K562 (cell line): ENCODE results near the gene DZIP1. TPM values are rescaled to one million over a fixed set of nuclear protein-coding genes. Genes with fewer than 3 reads are reported as not detected.
A peak's percentile ranks its signal among the peaks of the same experiment; 100 is the strongest.

Experiments used
- ATF1 ChIP-seq, 2 experiments: fragments of 450-650 bp in 1 of 2; IDR thresholded peaks; 2 replicates each; pipeline ENCODE4 v1.6.1; 2016; ENCODE audit warnings: missing compliant biosample characterization in 1 of 2, missing genetic modification characterization in 1 of 2
- BRD4 ChIP-seq: fragments of 200-600 bp; sonication (generic); IDR thresholded peaks from 2 replicates; pipeline ENCODE4 v1.6.1; 2017; ENCODE audit warnings: inconsistent platforms
- CBX2 ChIP-seq: fragments of 200-600 bp; sonication (generic); IDR thresholded peaks from one replicate; pipeline ENCODE4 v1.6.1; 2012; ENCODE audit warnings: mild to moderate bottlenecking, low read length, inconsistent platforms; ENCODE audit not compliant: insufficient read depth, poor library complexity, severe bottlenecking
- CTBP1 ChIP-seq: fragments of 450-650 bp; IDR thresholded peaks from 2 replicates; pipeline ENCODE4 v1.6.1; 2016; ENCODE audit warnings: borderline replicate concordance
- HDAC3 ChIP-seq: fragments of 450-650 bp; IDR thresholded peaks from 2 replicates; pipeline ENCODE4 v1.6.1; 2018; ENCODE audit warnings: borderline replicate concordance, mild to moderate bottlenecking, moderate library complexity; ENCODE audit not compliant: partially characterized antibody
- HLTF ChIP-seq: fragments of 450-650 bp; IDR thresholded peaks from 2 replicates; pipeline ENCODE4 v1.6.1; 2016
- HMGXB4 ChIP-seq: sonication (generic); formaldehyde crosslinking; IDR thresholded peaks from 2 replicates; pipeline ENCODE4 v1.8.1; 2023; ENCODE audit warnings: mild to moderate bottlenecking, missing genetic modification reagents
- HNRNPLL ChIP-seq: fragments of 200-400 bp; formaldehyde crosslinking; IDR thresholded peaks from 2 replicates; pipeline ENCODE4 v1.6.1; 2017; ENCODE audit warnings: low read length, low read depth, mild to moderate bottlenecking; ENCODE audit not compliant: poor library complexity, severe bottlenecking
- KAT2B ChIP-seq: IDR thresholded peaks from one replicate; pipeline ENCODE4 v1.6.1; 2012; ENCODE audit warnings: low read depth, mild to moderate bottlenecking, control low read depth, inconsistent platforms, low read length, moderate library complexity
- KAT8 ChIP-seq: fragments of 450-650 bp; IDR thresholded peaks from 2 replicates; pipeline ENCODE4 v1.6.1; 2016; ENCODE audit warnings: low read depth, mild to moderate bottlenecking
- MCM5 ChIP-seq: fragments of 450-650 bp; IDR thresholded peaks from 2 replicates; pipeline ENCODE4 v1.6.1; 2016; ENCODE audit warnings: low read depth
- MEIS2 ChIP-seq: fragments of 450-650 bp; IDR thresholded peaks from 2 replicates; pipeline ENCODE4 v1.6.1; 2014; ENCODE audit warnings: mild to moderate bottlenecking; ENCODE audit not compliant: partially characterized antibody
- NFIC ChIP-seq: fragments of 450-650 bp; IDR thresholded peaks from 2 replicates; pipeline ENCODE4 v1.6.1; 2017; ENCODE audit warnings: mild to moderate bottlenecking, inconsistent platforms
- NFRKB ChIP-seq: fragments of 450-650 bp; IDR thresholded peaks from 2 replicates; pipeline ENCODE4 v1.6.1; 2016; ENCODE audit warnings: low read depth
- NKRF ChIP-seq: fragments of 450-650 bp; IDR thresholded peaks from 2 replicates; pipeline ENCODE4 v1.6.1; 2016; ENCODE audit warnings: borderline replicate concordance
- PHB ChIP-seq: fragments of 250-450 bp; sonication (Bioruptor Pico); IDR thresholded peaks from 2 replicates; pipeline ENCODE4 v1.5.0; 2021
- SIN3B ChIP-seq: fragments of 450-650 bp; IDR thresholded peaks from 2 replicates; pipeline ENCODE4 v1.6.1; 2017; ENCODE audit warnings: low read depth, mild to moderate bottlenecking, moderate library complexity
- TBP ChIP-seq: optimal IDR thresholded peaks from 2 replicates; pipeline ENCODE3; 2011; ENCODE audit warnings: low read depth, low read length, improper control_type of control experiment
- TCF7L2 ChIP-seq: fragments of 150-350 bp; IDR thresholded peaks from 2 replicates; pipeline ENCODE4 v1.6.1; 2016; ENCODE audit warnings: low read depth, mild to moderate bottlenecking, low read length, moderate library complexity
- TFAM ChIP-seq: fragments of 250-450 bp; sonication (Bioruptor Pico); conservative IDR thresholded peaks from 2 replicates; pipeline ENCODE4 v1.5.0; 2021; ENCODE audit warnings: mild to moderate bottlenecking, moderate library complexity
- ZBTB12 ChIP-seq: fragments of 250-450 bp; sonication (Bioruptor Pico); IDR thresholded peaks from 2 replicates; pipeline ENCODE4 v1.4.0; 2020
- ZNF316 ChIP-seq: fragments of 450-650 bp; IDR thresholded peaks from 2 replicates; pipeline ENCODE4 v1.6.1; 2016
- ZNF436 ChIP-seq: fragments of 250-450, 450-650 bp; sonication (Bioruptor Pico); formaldehyde crosslinking; IDR thresholded peaks from 2 replicates; pipeline ENCODE4 v1.7.0; 2020; ENCODE audit warnings: mild to moderate bottlenecking
- ZNF740 ChIP-seq, 3 experiments: fragments of 200-800 bp in 1 of 3; sonication (Bioruptor generic) in 1 of 3; sonication (generic) in 1 of 3; formaldehyde crosslinking in 1 of 3; IDR thresholded peaks; 2 replicates each; pipeline versions ENCODE4 v1.6.1 to v1.8.0; 2016 to 2022; ENCODE audit warnings: mild to moderate bottlenecking in 2 of 3, missing compliant biosample characterization in 2 of 3, missing genetic modification characterization in 2 of 3, missing genetic modification reagents in 1 of 3
- polyA plus RNA-seq, 8 experiments: library from polyadenylated mRNA; depleted of rRNA in 4 of 8; stranded (reverse) in 5 of 8; unstranded in 3 of 8; fragments of >200 nt; fragmentation: Nextera tagmentation in 2 of 8; fragmentation: Illumina TruSeq in 1 of 8; extraction: Ambion mirVana in 2 of 8; extraction: Trizol in 1 of 8; gene quantifications; 2 replicates each; pipeline versions ENCODE4 v1.2.1 to v1.2.3, GENCODE V29; 2011 to 2014; ENCODE audit warnings: inconsistent platforms in 1 of 8, missing spikeins in 1 of 8
- total RNA-seq, 7 experiments: library from RNA; depleted of rRNA in 6 of 7; stranded (reverse); fragments of >200 nt in 6 of 7; fragmentation: Illumina TruSeq in 2 of 7; extraction: Trizol in 2 of 7; gene quantifications; 2 replicates each; pipeline versions ENCODE4 v1.2.1 to v1.2.3, GENCODE V29; 2011 to 2021; ENCODE audit warnings: low replicate concordance in 1 of 7

The DZIP1 gene
- total and polyA plus RNA-seq, 9 of the 15 experiments (the other 6 are each of a cell fraction or from before 2014, with no cell fraction given), result 0.07 TPM; not detected in 8

GRCh38 chr13:95676762-95677563 is 32.5 kb upstream of the DZIP1 start, which contains the start of gene DNAJC3 (continued):
- no peak for TF ChIP-seq ZNF740 (CRISPR knock-in tag; IDR thresholded peaks at IDR 0.05)
- no peak for TF ChIP-seq ZNF740 (tag; IDR thresholded peaks at IDR 0.05)
- peak; percentile 88 for TF ChIP-seq MEIS2
- no peak for TF ChIP-seq NFRKB
- no peak for TF ChIP-seq PHB
- TF ChIP-seq SIN3B, result 0 out of 2 replicates have a peak, but pooled peaks have one; percentile 12
- TF ChIP-seq ZNF436 (CRISPR knock-in tag), result no peak
- TF ChIP-seq ZNF316, result no peak
- no peak for TF ChIP-seq HDAC3
- no peak for TF ChIP-seq KAT8
- TF ChIP-seq TBP, result peak; percentile 79
- TF ChIP-seq KAT2B, result no peak
- no peak for TF ChIP-seq ATF1 (CRISPR knock-in tag; IDR thresholded peaks at IDR 0.05)
- TF ChIP-seq ATF1 (tag; IDR thresholded peaks at IDR 0.05), result peak; percentile 86
- no peak for TF ChIP-seq HMGXB4
- no peak for TF ChIP-seq TFAM (CRISPR knock-in tag)
- peak; percentile 15; the same call in 1 of the 2 replicates for TF ChIP-seq NFIC
- TF ChIP-seq HLTF, result no peak
- TF ChIP-seq HNRNPLL, result peak; percentile 68
- TF ChIP-seq CBX2, result no peak
- TF ChIP-seq TCF7L2, result no peak
- no peak for TF ChIP-seq MCM5
- TF ChIP-seq ZBTB12 (CRISPR knock-in tag), result no peak
- no peak for TF ChIP-seq BRD4
- peak; percentile 71 for TF ChIP-seq CTBP1
- no peak for TF ChIP-seq NKRF
